Muscle of arm (tissue), 14 donors: ENCODE results near the gene BTBD7. TPM values are rescaled to one million over a fixed set of nuclear protein-coding genes. Genes with fewer than 3 reads are reported as not detected.
"Not testable (repeated sequence)": the region's sequence is repeated elsewhere in the genome, so short reads cannot be mapped to it uniquely, and the experiment has no call there.

Source experiments
- DNase-seq: peaks from one replicate; pipeline ENCODE4 v3.0.0-alpha.2; 2013
- long read RNA-seq, 11 donors: transcript quantifications; one replicate each; lab custom pipeline, GENCODE V29; 2026
- polyA plus RNA-seq, 12 donors: library from polyadenylated mRNA; unstranded; fragments of 120-200 nt; gene quantifications; one replicate each; pipeline ENCODE4 v1.2.1, GENCODE V29; 2013; ENCODE audit not compliant: insufficient read length in 12 of 12

The BTBD7 gene
- polyA plus RNA-seq, result 10 to 100 TPM in 11 of 12 donors, not detected in 1; 18.7 to 32.9 (median 24.8) TPM
- long read RNA-seq, donor 1, partial matches to known transcripts, result 5 of 5 reads
- long read RNA-seq, donor 1, other reads (novel, unspliced or antisense), result 0 of 5 reads
- long read RNA-seq, donor 2, full-length matches to known transcripts, result 2 of 2 reads
- long read RNA-seq, donor 2, partial matches to known transcripts, result 0 of 2 reads
- long read RNA-seq, donor 2, other reads (novel, unspliced or antisense), result 0 of 2 reads
- long read RNA-seq, donor 3, partial matches to known transcripts, result 0 of 2 reads
- long read RNA-seq, donor 3, other reads (novel, unspliced or antisense), result 0 of 2 reads
- long read RNA-seq, donor 4, result 0 reads
- long read RNA-seq, donor 5, result 0 reads
- long read RNA-seq, donor 6, result 0 reads
- long read RNA-seq, donor 7, result 0 reads
- long read RNA-seq, donor 8, partial matches to known transcripts, result 0 of 1 reads
- long read RNA-seq, donor 8, other reads (novel, unspliced or antisense), result 0 of 1 reads
- long read RNA-seq, donor 9, partial matches to known transcripts, result 0 of 1 reads
- long read RNA-seq, donor 9, other reads (novel, unspliced or antisense), result 0 of 1 reads
- long read RNA-seq, donor 10, full-length matches to known transcripts, result 1 of 1 reads
- long read RNA-seq, donor 10, partial matches to known transcripts, result 0 of 1 reads
- long read RNA-seq, donor 10, other reads (novel, unspliced or antisense), result 0 of 1 reads
- long read RNA-seq, donor 11, partial matches to known transcripts, result 0 of 1 reads
- long read RNA-seq, donor 11, other reads (novel, unspliced or antisense), result 0 of 1 reads

- DNase-seq, result peak; percentile 95
These were observed at the start of gene BTBD7 for GRCh38 chr14:93332853-93333630. BTBD7 (minus strand) TSS chr14:93333036; CDS start chr14:93296051, 36,985 bp downstream.

GRCh38 chr14:93381644-93382043, 48.8 kb upstream of the BTBD7 start:
- no peak for DNase-seq

- no peak for DNase-seq
These were observed 47.0 kb upstream of the BTBD7 start for GRCh38 chr14:93379831-93380230.

GRCh38 chr14:93375673-93376156, 42.9 kb upstream of the BTBD7 start:
- DNase-seq, result no peak

GRCh38 chr14:93369713-93370266, 37.0 kb upstream of the BTBD7 start:
- no peak for DNase-seq

GRCh38 chr14:93368996-93369712, 36.3 kb upstream of the BTBD7 start:
- no peak for DNase-seq

- DNase-seq, result not testable (repeated sequence)
These were observed 22.0 kb upstream of the BTBD7 start for GRCh38 chr14:93354873-93355272.

GRCh38 chr14:93348292-93348691, 15.5 kb upstream of the BTBD7 start:
- no peak for DNase-seq

GRCh38 chr14:93347850-93348249, 15.0 kb upstream of the BTBD7 start:
- DNase-seq, result no peak

GRCh38 chr14:93346926-93347721, 14.3 kb upstream of the BTBD7 start, which contains the start of gene COX8C:
COX8C (plus strand) TSS chr14:93347182; CDS start chr14:93347269, 87 bp downstream.
- DNase-seq, result no peak

GRCh38 chr14:93343797-93344196, 11.0 kb upstream of the BTBD7 start:
- DNase-seq, result no peak

GRCh38 chr14:93343266-93343665, 10.4 kb upstream of the BTBD7 start:
- no peak for DNase-seq

- DNase-seq, result no peak
These were observed 5.0 kb upstream of the BTBD7 start for GRCh38 chr14:93337884-93338283.

- no peak for DNase-seq
These were observed 4.4 kb upstream of the BTBD7 start for GRCh38 chr14:93337143-93337753.

- peak; percentile 7 for DNase-seq
These were observed 831 bp upstream of the BTBD7 start for GRCh38 chr14:93333631-93334103.

- DNase-seq, result peak; percentile 14
These were observed 411 bp downstream of the BTBD7 start for GRCh38 chr14:93332397-93332852.

GRCh38 chr14:93331728-93332396, 974 bp downstream of the BTBD7 start:
- DNase-seq, result peak; percentile 30

- peak; percentile 7 for DNase-seq
These were observed 1.7 kb downstream of the BTBD7 start for GRCh38 chr14:93331002-93331727.
